SK-N-SH (cell line): ENCODE results near the gene SLCO4A1.

Experiments
- EP300 ChIP-seq, 2 experiments: IDR thresholded peaks; 2 replicates each; pipeline versions ENCODE4 v1.4.0 to v1.6.1; 2012; ENCODE audit warnings: borderline replicate concordance in 1 of 2, low read depth in 1 of 2, low read length in 1 of 2
- EZH2phosphoT487 ChIP-seq: fragments of 200-600 bp; sonication (generic); IDR thresholded peaks from 2 replicates; pipeline ENCODE4 v1.6.1; 2017; ENCODE audit warnings: low read depth, mixed run types, mild to moderate bottlenecking, antibody characterized with exemption, moderate library complexity, borderline replicate concordance
- FOXM1 ChIP-seq: IDR thresholded peaks from 2 replicates; pipeline ENCODE4 v1.4.0; 2012; ENCODE audit warnings: low read depth, mild to moderate bottlenecking
- GABPA ChIP-seq: IDR thresholded peaks from 2 replicates; pipeline ENCODE4 v1.4.0; 2012; ENCODE audit warnings: low read depth, mild to moderate bottlenecking
- JUND ChIP-seq: IDR thresholded peaks from 2 replicates; pipeline ENCODE4 v1.4.0; 2012
- POLR2AphosphoS5 ChIP-seq: IDR thresholded peaks from 2 replicates; pipeline ENCODE4 v1.6.1; 2012; ENCODE audit warnings: low read depth, low read length
- SMC3 ChIP-seq: IDR thresholded peaks from 2 replicates; pipeline ENCODE4 v1.6.1; 2012; ENCODE audit warnings: low read depth, low read length, improper control_type of control experiment
- TCF12 ChIP-seq: IDR thresholded peaks from 2 replicates; pipeline ENCODE4 v1.4.0; 2012
- YY1 ChIP-seq: IDR thresholded peaks from 2 replicates; pipeline ENCODE4 v1.4.0; 2012; ENCODE audit warnings: low read depth, mild to moderate bottlenecking
- TF ChIP-seq, protein P1 (sequence below): fragments of 200-600 bp; sonication (generic); IDR thresholded peaks from 2 replicates; pipeline ENCODE4 v1.6.1; 2017; ENCODE audit warnings: antibody characterized with exemption, mild to moderate bottlenecking, moderate library complexity
- TF ChIP-seq, protein P2 (sequence below): IDR thresholded peaks from 2 replicates; pipeline ENCODE4 v1.4.0; 2012; ENCODE audit warnings: low read depth
- TF ChIP-seq, protein P3 (sequence below): IDR thresholded peaks from 2 replicates; pipeline ENCODE4 v1.6.1; 2012; ENCODE audit warnings: mild to moderate bottlenecking, low read depth, low read length, moderate library complexity

GRCh38 chr20:62695448-62696414 lies 53.4 kb downstream of the SLCO4A1 start:
- TF ChIP-seq GABPA, result no peak
- TF ChIP-seq, protein P1, sequence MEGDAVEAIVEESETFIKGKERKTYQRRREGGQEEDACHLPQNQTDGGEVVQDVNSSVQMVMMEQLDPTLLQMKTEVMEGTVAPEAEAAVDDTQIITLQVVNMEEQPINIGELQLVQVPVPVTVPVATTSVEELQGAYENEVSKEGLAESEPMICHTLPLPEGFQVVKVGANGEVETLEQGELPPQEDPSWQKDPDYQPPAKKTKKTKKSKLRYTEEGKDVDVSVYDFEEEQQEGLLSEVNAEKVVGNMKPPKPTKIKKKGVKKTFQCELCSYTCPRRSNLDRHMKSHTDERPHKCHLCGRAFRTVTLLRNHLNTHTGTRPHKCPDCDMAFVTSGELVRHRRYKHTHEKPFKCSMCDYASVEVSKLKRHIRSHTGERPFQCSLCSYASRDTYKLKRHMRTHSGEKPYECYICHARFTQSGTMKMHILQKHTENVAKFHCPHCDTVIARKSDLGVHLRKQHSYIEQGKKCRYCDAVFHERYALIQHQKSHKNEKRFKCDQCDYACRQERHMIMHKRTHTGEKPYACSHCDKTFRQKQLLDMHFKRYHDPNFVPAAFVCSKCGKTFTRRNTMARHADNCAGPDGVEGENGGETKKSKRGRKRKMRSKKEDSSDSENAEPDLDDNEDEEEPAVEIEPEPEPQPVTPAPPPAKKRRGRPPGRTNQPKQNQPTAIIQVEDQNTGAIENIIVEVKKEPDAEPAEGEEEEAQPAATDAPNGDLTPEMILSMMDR, result no peak
- TF ChIP-seq POLR2AphosphoS5, result no peak
- TF ChIP-seq, protein P2, sequence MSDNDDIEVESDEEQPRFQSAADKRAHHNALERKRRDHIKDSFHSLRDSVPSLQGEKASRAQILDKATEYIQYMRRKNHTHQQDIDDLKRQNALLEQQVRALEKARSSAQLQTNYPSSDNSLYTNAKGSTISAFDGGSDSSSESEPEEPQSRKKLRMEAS, result no peak
- no peak for TF ChIP-seq JUND
- no peak for TF ChIP-seq FOXM1
- TF ChIP-seq, protein P3, sequence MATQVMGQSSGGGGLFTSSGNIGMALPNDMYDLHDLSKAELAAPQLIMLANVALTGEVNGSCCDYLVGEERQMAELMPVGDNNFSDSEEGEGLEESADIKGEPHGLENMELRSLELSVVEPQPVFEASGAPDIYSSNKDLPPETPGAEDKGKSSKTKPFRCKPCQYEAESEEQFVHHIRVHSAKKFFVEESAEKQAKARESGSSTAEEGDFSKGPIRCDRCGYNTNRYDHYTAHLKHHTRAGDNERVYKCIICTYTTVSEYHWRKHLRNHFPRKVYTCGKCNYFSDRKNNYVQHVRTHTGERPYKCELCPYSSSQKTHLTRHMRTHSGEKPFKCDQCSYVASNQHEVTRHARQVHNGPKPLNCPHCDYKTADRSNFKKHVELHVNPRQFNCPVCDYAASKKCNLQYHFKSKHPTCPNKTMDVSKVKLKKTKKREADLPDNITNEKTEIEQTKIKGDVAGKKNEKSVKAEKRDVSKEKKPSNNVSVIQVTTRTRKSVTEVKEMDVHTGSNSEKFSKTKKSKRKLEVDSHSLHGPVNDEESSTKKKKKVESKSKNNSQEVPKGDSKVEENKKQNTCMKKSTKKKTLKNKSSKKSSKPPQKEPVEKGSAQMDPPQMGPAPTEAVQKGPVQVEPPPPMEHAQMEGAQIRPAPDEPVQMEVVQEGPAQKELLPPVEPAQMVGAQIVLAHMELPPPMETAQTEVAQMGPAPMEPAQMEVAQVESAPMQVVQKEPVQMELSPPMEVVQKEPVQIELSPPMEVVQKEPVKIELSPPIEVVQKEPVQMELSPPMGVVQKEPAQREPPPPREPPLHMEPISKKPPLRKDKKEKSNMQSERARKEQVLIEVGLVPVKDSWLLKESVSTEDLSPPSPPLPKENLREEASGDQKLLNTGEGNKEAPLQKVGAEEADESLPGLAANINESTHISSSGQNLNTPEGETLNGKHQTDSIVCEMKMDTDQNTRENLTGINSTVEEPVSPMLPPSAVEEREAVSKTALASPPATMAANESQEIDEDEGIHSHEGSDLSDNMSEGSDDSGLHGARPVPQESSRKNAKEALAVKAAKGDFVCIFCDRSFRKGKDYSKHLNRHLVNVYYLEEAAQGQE, result no peak
- TF ChIP-seq TCF12, result no peak
- TF ChIP-seq EZH2phosphoT487, result no peak
- TF ChIP-seq EP300 (IDR thresholded peaks at IDR 0.05; ENCODE audit: borderline replicate concordance in 1 of 2, low read depth in 1 of 2, low read length in 1 of 2), result no peak
- no peak for TF ChIP-seq YY1
- TF ChIP-seq SMC3, result no peak
